Upper lobe of right lung (tissue), 1 donor: ENCODE data around the gene CORO1C. TPM values are rescaled to one million over a fixed set of nuclear protein-coding genes. Genes with fewer than 3 reads are reported as not detected.

Experiments
- ATAC-seq: fragments of 200-7000 bp; cut with Tn5 transposase; one replicate; pipeline ENCODE4 v1.9.1; 2020; ENCODE audit warnings: mild to moderate bottlenecking, moderate library complexity
- DNase-seq: peaks from one replicate; pipeline ENCODE4 v3.0.0-alpha.2; 2020
- H3K27ac ChIP-seq: fragments of 200-600 bp; one replicate; pipeline ENCODE4 v1.8.0; 2022
- H3K27me3 ChIP-seq: fragments of 200-600 bp; one replicate; pipeline ENCODE4 v1.8.0; 2022; ENCODE audit warnings: mild to moderate bottlenecking
- H3K36me3 ChIP-seq: fragments of 200-600 bp; one replicate; pipeline ENCODE4 v1.8.0; 2022
- H3K4me1 ChIP-seq: fragments of 200-600 bp; one replicate; pipeline ENCODE4 v1.8.0; 2022
- H3K4me3 ChIP-seq: fragments of 200-600 bp; one replicate; pipeline ENCODE4 v1.8.0; 2022; ENCODE audit warnings: mild to moderate bottlenecking
- H3K9me3 ChIP-seq: fragments of 200-600 bp; one replicate; pipeline ENCODE4 v1.8.0; 2022
- intact Hi-C: fragments of 100-400 bp; cut with DNase I; formaldehyde crosslinking; loops from one replicate; pipeline ENCODE4 v1.11.0; 2022
- total RNA-seq: library from RNA; stranded (reverse); fragmentation: NEBNext Ultra II Directional; extraction: Animal tissue kit (Norgen Biotek cat#: 25700); gene quantifications from one replicate; pipeline ENCODE4 v1.2.1, GENCODE V29; 2021
- TF ChIP-seq, protein P1 (sequence below): fragments of 200-600 bp; IDR thresholded peaks from one replicate; pipeline ENCODE4 v1.8.0; 2022; ENCODE audit warnings: antibody characterized with exemption
- donor health status: DM: no; HTN: yes; CAD: no; lungs with severe emphysema.

Gene CORO1C
- total RNA-seq, 1 donor from 2014 or later = 257 TPM

- H3K9me3 ChIP-seq = no peaks in the 10 kb centered on the region
- TF ChIP-seq, protein P1, sequence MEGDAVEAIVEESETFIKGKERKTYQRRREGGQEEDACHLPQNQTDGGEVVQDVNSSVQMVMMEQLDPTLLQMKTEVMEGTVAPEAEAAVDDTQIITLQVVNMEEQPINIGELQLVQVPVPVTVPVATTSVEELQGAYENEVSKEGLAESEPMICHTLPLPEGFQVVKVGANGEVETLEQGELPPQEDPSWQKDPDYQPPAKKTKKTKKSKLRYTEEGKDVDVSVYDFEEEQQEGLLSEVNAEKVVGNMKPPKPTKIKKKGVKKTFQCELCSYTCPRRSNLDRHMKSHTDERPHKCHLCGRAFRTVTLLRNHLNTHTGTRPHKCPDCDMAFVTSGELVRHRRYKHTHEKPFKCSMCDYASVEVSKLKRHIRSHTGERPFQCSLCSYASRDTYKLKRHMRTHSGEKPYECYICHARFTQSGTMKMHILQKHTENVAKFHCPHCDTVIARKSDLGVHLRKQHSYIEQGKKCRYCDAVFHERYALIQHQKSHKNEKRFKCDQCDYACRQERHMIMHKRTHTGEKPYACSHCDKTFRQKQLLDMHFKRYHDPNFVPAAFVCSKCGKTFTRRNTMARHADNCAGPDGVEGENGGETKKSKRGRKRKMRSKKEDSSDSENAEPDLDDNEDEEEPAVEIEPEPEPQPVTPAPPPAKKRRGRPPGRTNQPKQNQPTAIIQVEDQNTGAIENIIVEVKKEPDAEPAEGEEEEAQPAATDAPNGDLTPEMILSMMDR = no peak
- no peaks in the 10 kb centered on the region for H3K27me3 ChIP-seq
- H3K36me3 ChIP-seq = no peaks in the 10 kb centered on the region
- H3K27ac ChIP-seq = no peak overlapping the region
- ATAC-seq (no peak), DNase-seq (no peak)
- peaks cover 29% of the 10 kb centered on the region for H3K4me1 ChIP-seq
- no peak overlapping the region for H3K4me3 ChIP-seq
- intact Hi-C loops = loop anchor here (5.0 kb wide), 1 partner anchor 54 kb away; the partner anchor contains the start of genes ISCU and SART3
Observed at GRCh38 chr12:108615918-108616317, 115.4 kb downstream of the CORO1C start.

DNA sequence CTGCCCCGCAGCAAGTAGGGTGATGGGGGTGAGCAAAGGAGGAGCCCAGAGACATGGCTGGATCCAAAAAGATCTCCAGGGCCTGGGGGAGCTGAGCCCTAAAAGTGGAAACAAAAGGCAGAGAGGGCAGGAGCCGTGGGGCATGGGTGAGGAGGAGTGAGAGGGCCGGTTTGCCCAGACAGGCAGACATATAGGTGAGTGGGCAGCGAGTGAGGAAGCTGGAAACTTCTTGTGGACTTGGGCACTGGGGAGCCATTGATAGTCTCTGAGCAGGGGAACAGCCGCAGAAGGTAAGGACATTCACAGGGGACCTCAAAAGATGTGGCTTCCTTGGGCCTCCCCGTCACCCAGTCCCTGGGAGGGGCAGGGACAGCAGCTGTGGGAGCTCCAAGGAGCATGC is 116.7 kb downstream of the CORO1C start:
- peaks cover 29% of the 10 kb centered on the region for H3K4me1 ChIP-seq
- H3K4me3 ChIP-seq = no peak overlapping the region
- no peaks in the 10 kb centered on the region for H3K9me3 ChIP-seq
- no peaks in the 10 kb centered on the region for H3K36me3 ChIP-seq
- no peak overlapping the region for H3K27ac ChIP-seq
- ATAC-seq = no peak
- H3K27me3 ChIP-seq = no peaks in the 10 kb centered on the region
- DNase-seq = no peak
- TF ChIP-seq, protein P1 = no peak
- intact Hi-C loops = loop anchor here (5.0 kb wide), 1 partner anchor 52 kb away; the partner anchor contains the start of genes ISCU and SART3

- H3K27me3 ChIP-seq = no peaks in the 10 kb centered on the region
- no peak overlapping the region for H3K4me3 ChIP-seq
- H3K36me3 ChIP-seq = no peaks in the 10 kb centered on the region
- H3K4me1 ChIP-seq = peaks cover 29% of the 10 kb centered on the region
- no peaks in the 10 kb centered on the region for H3K9me3 ChIP-seq
- intact Hi-C loops = no loop called here
- DNase-seq = no peak
- H3K27ac ChIP-seq = no peak overlapping the region
- TF ChIP-seq, protein P1 = no peak
- no peak for ATAC-seq
Observed at GRCh38 chr12:108614041-108614440, 117.3 kb downstream of the CORO1C start.

- H3K4me3 ChIP-seq = no peak overlapping the region
- H3K4me1 ChIP-seq = peaks cover 27% of the 10 kb centered on the region
- TF ChIP-seq, protein P1 = no peak
- ATAC-seq (peak; percentile 45), DNase-seq (no peak)
- H3K27me3 ChIP-seq = no peaks in the 10 kb centered on the region
- intact Hi-C loops = no loop called here
- no peaks in the 10 kb centered on the region for H3K36me3 ChIP-seq
- no peaks in the 10 kb centered on the region for H3K9me3 ChIP-seq
- no peak overlapping the region for H3K27ac ChIP-seq
Observed at GRCh38 chr12:108613548-108613947, 117.8 kb downstream of the CORO1C start.

GRCh38 chr12:108612788-108613282 is 118.5 kb downstream of the CORO1C start:
- Histone ChIP-seq H3K4me3 (no peak overlapping the region), H3K36me3 (no peaks in the 10 kb centered on the region), H3K4me1 (peaks cover 22% of the 10 kb centered on the region), H3K9me3 (no peaks in the 10 kb centered on the region), H3K27ac (no peak overlapping the region), H3K27me3 (no peaks in the 10 kb centered on the region)
- intact Hi-C loops = no loop called here
- ATAC-seq (no peak), DNase-seq (no peak)
- TF ChIP-seq, protein P1 = no peak
